Activated CD4-positive, alpha-beta T cell treated with anti-CD3 and anti-CD28 coated beads for 1 hour (primary cell): ENCODE data around the gene CDC42EP1.

Source experiments
- DNase-seq: peaks from one replicate; pipeline ENCODE4 v3.0.0-alpha.2; 2020

The CDC42EP1 gene

GRCh38 chr22:37561212-37562048, 1.1 kb downstream of the CDC42EP1 start:
- peak; percentile 56 for DNase-seq

- DNase-seq: no peak
Measured at GRCh38 chr22:37562049-37562875, 2.0 kb downstream of the CDC42EP1 start.

- no peak for DNase-seq
Measured at GRCh38 chr22:37563153-37564081, 3.1 kb downstream of the CDC42EP1 start.

- DNase-seq: no peak
Measured at GRCh38 chr22:37564111-37564711, 3.9 kb downstream of the CDC42EP1 start.

GRCh38 chr22:37565830-37566229, 5.5 kb downstream of the CDC42EP1 start:
- DNase-seq: no peak

- DNase-seq: peak; percentile 23
Measured at GRCh38 chr22:37566329-37566837, 6.1 kb downstream of the CDC42EP1 start.

GRCh38 chr22:37566903-37567798, 6.9 kb downstream of the CDC42EP1 start:
- DNase-seq: peak; percentile 79

GRCh38 chr22:37568012-37568411, 7.7 kb downstream of the CDC42EP1 start:
- DNase-seq: no peak

GRCh38 chr22:37568448-37569008, 8.2 kb downstream of the CDC42EP1 start:
- no peak for DNase-seq

- DNase-seq: no peak
Measured at GRCh38 chr22:37569009-37569920, 9.0 kb downstream of the CDC42EP1 start.

- no peak for DNase-seq
Measured at GRCh38 chr22:37569921-37570660, 9.8 kb downstream of the CDC42EP1 start.

- DNase-seq: no peak
Measured at GRCh38 chr22:37570661-37570976, 10.3 kb downstream of the CDC42EP1 start.

GRCh38 chr22:37571258-37571991, 11.1 kb downstream of the CDC42EP1 start:
- DNase-seq: no peak

- DNase-seq: no peak
Measured at GRCh38 chr22:37571992-37572373, 11.7 kb downstream of the CDC42EP1 start.

- no peak for DNase-seq
Measured at GRCh38 chr22:37575490-37576003, 15.3 kb downstream of the CDC42EP1 start.

- DNase-seq: no peak
Measured at GRCh38 chr22:37578002-37578401, 17.7 kb downstream of the CDC42EP1 start.

GRCh38 chr22:37581504-37581903, 21.2 kb downstream of the CDC42EP1 start:
- no peak for DNase-seq

GRCh38 chr22:37582526-37582925, 22.2 kb downstream of the CDC42EP1 start:
- DNase-seq: no peak
